Body of pancreas (tissue), 4 donors: ENCODE measurements around the gene CCR2. TPM values are rescaled to one million over a fixed set of nuclear protein-coding genes. Genes with fewer than 3 reads are reported as not detected.
"Not testable (repeated sequence)": the region's sequence is repeated elsewhere in the genome, so short reads cannot be mapped to it uniquely, and the experiment has no call there.

Experiments used
- ATAC-seq: fragments of 150-250 bp; one replicate; pipeline ENCODE4 v1.9.1; 2016
- DNase-seq, 4 donors: peaks; one replicate each; pipeline ENCODE4 v3.0.0-alpha.2; 2019
- H3K27ac ChIP-seq, 4 donors: fragments of 200-600 bp; sonication (generic); 1 replicate in 3 of 4; 2 replicates in 1 of 4; pipeline versions ENCODE4 v1.5.1 to v1.6.1; 2016 to 2019; ENCODE audit warnings: mild to moderate bottlenecking in 1 of 4, mixed read lengths in 1 of 4, moderate library complexity in 1 of 4
- H3K27me3 ChIP-seq, 2 donors: fragments of 200-600 bp; sonication (generic); one replicate each; pipeline ENCODE4 v1.6.0; 2016; ENCODE audit warnings: mild to moderate bottlenecking in 1 of 2
- H3K36me3 ChIP-seq, 2 donors: fragments of 200-600 bp; sonication (generic); replicated peaks in 1 of 2; 2 replicates each; pipeline ENCODE4 v1.5.1; 2016; ENCODE audit warnings: low read depth in 2 of 2; ENCODE audit not compliant: insufficient read depth in 1 of 2
- H3K4me1 ChIP-seq: fragments of 200-600 bp; sonication (generic); one replicate; pipeline ENCODE4 v1.6.0; 2016
- H3K4me3 ChIP-seq, 2 donors: fragments of 200-600 bp; sonication (generic); 1 replicate in 1 of 2; 2 replicates in 1 of 2; pipeline ENCODE4 v1.5.1; 2016 to 2019
- H3K9me3 ChIP-seq, 3 donors: fragments of 200-600 bp; sonication (generic); 1 replicate in 2 of 3; 2 replicates in 1 of 3; pipeline ENCODE4 v1.5.1; 2016
- CTCF ChIP-seq, 7 experiments: fragments of 450-650 bp in 4 of 7; fragments of 200-600 bp in 3 of 7; sonication (generic) in 3 of 7; IDR thresholded peaks; one replicate each; pipeline ENCODE4 v1.5.1; 2016 to 2019; ENCODE audit warnings: antibody characterized with exemption in 7 of 7
- POLR2A ChIP-seq, 3 donors: fragments of 450-650 bp; IDR thresholded peaks; one replicate each; pipeline ENCODE4 v1.6.1; 2016; ENCODE audit warnings: antibody characterized with exemption in 3 of 3, mild to moderate bottlenecking in 2 of 3
- WGBS, 2 donors: methylation state at CpG; one replicate each; pipeline ENCODE4 v1.1.5; 2017; 5-methylcytosine and 5-hydroxymethylcytosine counted together
- intact Hi-C: fragments of 100-400 bp; cut with DNase I; formaldehyde crosslinking; loops from one replicate; pipeline ENCODE4 v1.15.1; 2023
- total RNA-seq, 2 donors: library from RNA; depleted of rRNA; stranded (reverse); fragments of >200 nt; gene quantifications; one replicate each; pipeline ENCODE4 v1.1.0, GENCODE V29; 2016

The CCR2 gene
- total RNA-seq, 2 donors from 2014 or later, result 1.8 to 7.9 TPM

- no peak overlapping the region for H3K4me3 ChIP-seq
- 67 to 82% methylated on average over 3 of the region's 3 CpGs for WGBS, 2 donors
- TF ChIP-seq CTCF (IDR thresholded peaks at IDR 0.05) (no peak), POLR2A (IDR thresholded peaks at IDR 0.05) (no peak)
- no peaks in the 10 kb centered on the region for H3K27me3 ChIP-seq
- no peaks in the 10 kb centered on the region for H3K36me3 ChIP-seq
- peaks cover 8% of the 10 kb centered on the region for H3K4me1 ChIP-seq
- ATAC-seq, result no peak
- no peak for DNase-seq
- no peaks in the 10 kb centered on the region for H3K9me3 ChIP-seq
- intact Hi-C loops, result no loop called here
- H3K27ac ChIP-seq, result no peak overlapping the region
These were observed 35.5 kb upstream of the CCR2 start for GRCh38 chr3:46318207-46318927.

DNA sequence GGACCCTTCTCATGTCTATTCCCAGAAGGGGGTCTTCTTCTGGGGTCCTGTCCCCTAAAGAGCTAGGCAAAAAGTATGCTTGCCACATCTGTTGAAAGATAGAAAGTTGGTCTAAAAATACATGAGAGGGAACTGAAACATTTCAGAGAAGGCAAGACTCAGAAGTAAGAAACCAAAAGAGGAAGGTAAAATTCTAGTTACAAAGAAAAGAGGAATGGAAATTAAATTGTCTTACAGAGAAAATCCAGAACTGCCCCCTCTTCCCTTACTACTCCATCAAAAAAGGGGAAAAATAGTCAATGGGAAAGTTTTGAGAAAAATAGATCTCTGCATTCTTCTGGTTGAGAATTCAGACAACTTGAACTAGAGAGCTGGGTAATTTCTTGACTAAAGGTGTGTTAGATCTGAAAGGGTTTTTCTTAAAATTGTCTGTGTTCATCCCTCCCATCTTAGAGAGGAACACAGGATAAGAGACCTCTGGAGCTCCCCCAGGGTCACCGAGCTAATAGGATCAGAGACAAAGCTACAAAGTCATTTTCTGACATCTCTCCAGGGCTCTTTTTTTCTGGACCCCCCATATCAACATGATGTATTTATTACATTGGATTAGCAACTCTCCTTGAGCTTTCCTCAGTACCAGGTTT lies 32.3 kb upstream of the CCR2 start:
- peak overlapping the region in 1 of 4 donors; percentile 34 for H3K27ac ChIP-seq
- H3K9me3 ChIP-seq, result no peaks in the 10 kb centered on the region
- no peaks in the 10 kb centered on the region for H3K4me1 ChIP-seq
- intact Hi-C loops, result no loop called here
- H3K4me3 ChIP-seq, result no peak overlapping the region
- TF ChIP-seq CTCF (IDR thresholded peaks at IDR 0.05) (no peak), POLR2A (IDR thresholded peaks at IDR 0.05) (no peak)
- no peaks in the 10 kb centered on the region for H3K27me3 ChIP-seq
- DNase-seq, result no peak
- H3K36me3 ChIP-seq, result no peaks in the 10 kb centered on the region
- ATAC-seq, result no peak
- 52 to 71% methylated on average over 1 of the region's 1 CpG for WGBS, 2 donors

GRCh38 chr3:46324036-46324435 lies 29.9 kb upstream of the CCR2 start:
- DNase-seq (no peak), ATAC-seq (no peak)
- WGBS, 2 donors, result 45 to 51% methylated on average over 2 of the region's 2 CpGs
- intact Hi-C loops, result no loop called here
- Histone ChIP-seq H3K27me3 (no peaks in the 10 kb centered on the region), H3K9me3 (no peaks in the 10 kb centered on the region), H3K27ac (no peak overlapping the region), H3K4me3 (no peak overlapping the region), H3K4me1 (no peaks in the 10 kb centered on the region), H3K36me3 (no peaks in the 10 kb centered on the region)
- TF ChIP-seq CTCF (IDR thresholded peaks at IDR 0.05) (no peak), POLR2A (IDR thresholded peaks at IDR 0.05) (no peak)

DNA sequence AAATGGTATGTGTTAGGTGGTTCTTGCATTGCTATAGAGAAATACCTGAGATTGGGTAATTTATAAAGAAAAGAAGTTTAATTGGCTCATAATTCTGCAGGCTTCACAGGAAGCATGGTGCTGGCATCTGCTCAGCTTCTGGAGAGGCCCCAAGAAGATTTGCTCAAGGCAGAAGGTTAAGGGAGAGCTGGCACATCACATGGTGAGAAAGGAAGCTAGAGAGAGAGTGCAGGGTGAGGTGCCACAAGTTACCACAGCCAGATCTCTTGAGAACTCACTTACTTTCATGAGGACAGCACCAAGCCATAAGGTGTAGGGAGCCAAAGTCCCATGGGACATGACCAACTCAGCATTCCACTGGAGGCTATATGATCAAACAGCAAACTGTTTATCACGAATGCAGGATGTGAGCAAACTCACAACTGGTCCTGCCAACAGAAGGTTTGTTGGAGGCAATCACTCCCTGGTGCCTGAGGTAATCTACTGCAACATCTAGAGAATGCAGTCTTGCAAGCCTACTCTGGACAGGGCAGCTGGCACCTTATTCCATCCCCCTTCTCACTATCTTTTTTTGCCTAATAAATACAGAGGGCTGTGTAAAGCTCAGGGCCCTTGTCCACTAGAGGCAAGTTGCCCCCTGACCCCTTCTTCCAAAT lies 28.1 kb upstream of the CCR2 start:
- Histone ChIP-seq H3K4me1 (no peaks in the 10 kb centered on the region), H3K27me3 (no peaks in the 10 kb centered on the region), H3K27ac (no peak overlapping the region), H3K9me3 (no peaks in the 10 kb centered on the region), H3K36me3 (no peaks in the 10 kb centered on the region), H3K4me3 (no peak overlapping the region)
- ATAC-seq (no peak), DNase-seq (no peak)
- TF ChIP-seq POLR2A (IDR thresholded peaks at IDR 0.05) (no peak), CTCF (IDR thresholded peaks at IDR 0.05) (no peak)
- WGBS, 2 donors, result 52 to 70% methylated on average over 1 of the region's 1 CpG
- intact Hi-C loops, result no loop called here

DNA sequence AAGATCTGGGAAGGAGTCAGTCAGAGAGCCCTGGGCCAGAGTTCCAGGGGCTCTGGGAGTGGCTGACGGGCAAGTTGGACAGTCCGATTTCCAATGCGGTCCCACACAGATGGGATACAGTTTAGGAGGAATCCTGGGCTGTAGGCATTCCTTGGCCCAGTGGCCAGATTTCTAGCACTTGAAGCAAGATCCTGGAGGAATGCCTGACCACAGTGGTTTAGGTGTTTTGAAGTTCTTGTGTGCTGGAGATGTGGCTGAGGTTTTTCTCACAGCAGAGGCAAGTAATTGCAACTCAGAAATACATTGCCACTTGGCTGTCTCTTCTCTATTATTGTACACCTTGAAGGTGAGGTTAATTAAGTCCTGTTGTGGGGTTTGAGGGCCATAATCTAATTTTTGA lies 23.2 kb upstream of the CCR2 start:
- H3K27me3 ChIP-seq, intact Hi-C loops, H3K4me3 ChIP-seq, H3K4me1 ChIP-seq, DNase-seq, H3K9me3 ChIP-seq, ATAC-seq, H3K36me3 ChIP-seq, H3K27ac ChIP-seq: not testable (repeated sequence)
- WGBS, 2 donors, result 93 to 100% methylated on average over 3 of the region's 3 CpGs
